Measurements from ENCODE around the gene CA5A. TPM values are rescaled to one million over a fixed set of nuclear protein-coding genes. Genes with fewer than 3 reads are reported as not detected.

Gene CA5A
- total and polyA plus RNA-seq, 2 of the 13 experiments (the other 11 are each of a cell fraction or from before 2014, with no cell fraction given), result 66.8 to 106 TPM

DNA sequence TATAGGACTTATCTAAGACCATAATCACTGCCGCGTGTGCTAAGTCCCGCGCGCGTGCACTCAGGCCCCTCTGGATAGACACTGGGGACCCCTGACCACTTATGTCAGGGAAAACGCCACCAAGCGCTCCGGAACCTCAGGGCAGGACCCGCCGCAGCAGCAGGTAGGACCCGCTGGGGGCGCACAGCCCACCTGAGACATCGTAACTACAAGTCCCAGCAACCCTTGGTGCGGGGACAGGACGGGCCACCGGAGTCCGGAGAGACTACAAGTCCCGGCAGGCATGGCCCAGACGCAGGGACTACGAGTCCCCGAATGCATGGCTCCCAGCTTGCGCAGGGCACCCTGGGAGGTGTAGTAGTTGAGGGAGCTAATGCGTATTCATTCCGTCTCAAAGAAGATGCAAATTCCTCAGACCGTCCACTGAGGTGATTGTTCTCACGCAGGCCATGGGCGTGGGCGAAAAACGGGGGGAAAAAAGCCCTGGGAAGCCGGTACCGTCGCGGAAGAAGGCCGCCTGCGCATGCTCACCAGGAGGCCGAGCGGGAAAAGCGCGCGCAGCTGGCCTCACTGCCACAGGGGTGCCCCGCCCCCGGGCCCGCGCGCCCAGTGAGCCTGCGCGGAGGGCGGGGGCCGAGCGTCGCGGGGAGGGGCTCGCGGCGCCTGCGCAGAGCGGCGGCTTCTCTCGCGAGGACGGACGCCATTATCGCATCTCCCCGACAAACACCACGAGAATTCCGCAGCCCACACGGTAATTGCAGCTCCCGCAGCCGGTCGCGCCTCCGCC is 14.6 kb upstream of the CA5A start, which contains the start of gene BANP (continued):
- peak; percentile 73; the same call in 1 of the 2 replicates for TF ChIP-seq SNAPC4 (CRISPR knock-in tag; IDR thresholded peaks at IDR 0.05)
- TF ChIP-seq FOSL1 (CRISPR knock-in tag; IDR thresholded peaks at IDR 0.05; ENCODE audit: borderline replicate concordance), result 0 out of 2 replicates have a peak, but pooled peaks have one; percentile 21
- no peak; the same call in 1 of the 2 replicates for TF ChIP-seq HHEX (CRISPR knock-in tag; IDR thresholded peaks at IDR 0.05)
- peak; percentile 100 for TF ChIP-seq CREM (IDR thresholded peaks at IDR 0.05)
- no peak; the same call in 1 of the 2 replicates for TF ChIP-seq CREM (CRISPR knock-in tag; IDR thresholded peaks at IDR 0.05)
- no peak for TF ChIP-seq ZNF75D (CRISPR knock-in tag; IDR thresholded peaks at IDR 0.05; ENCODE audit: borderline replicate concordance)
- TF ChIP-seq ZBTB3 (CRISPR knock-in tag; IDR thresholded peaks at IDR 0.05; ENCODE audit: borderline replicate concordance, low read depth), result peak; percentile 27; the same call in 1 of the 2 replicates
- TF ChIP-seq ZNF274 (CRISPR knock-in tag; IDR thresholded peaks at IDR 0.05), result peak; percentile 85
- peak; percentile 75; the same call in 1 of the 2 replicates for TF ChIP-seq DMTF1 (CRISPR knock-in tag; IDR thresholded peaks at IDR 0.05)
- TF ChIP-seq ZFP36L2 (CRISPR knock-in tag; IDR thresholded peaks at IDR 0.05), result 0 out of 2 replicates have a peak, but pooled peaks have one; percentile 48
- no peak; the same call in 1 of the 2 replicates for TF ChIP-seq ZNF552 (CRISPR knock-in tag; IDR thresholded peaks at IDR 0.05; ENCODE audit: borderline replicate concordance)
- TF ChIP-seq HDAC2 (CRISPR knock-in tag; IDR thresholded peaks at IDR 0.05), result peak; percentile 81
- TF ChIP-seq, protein P1, sequence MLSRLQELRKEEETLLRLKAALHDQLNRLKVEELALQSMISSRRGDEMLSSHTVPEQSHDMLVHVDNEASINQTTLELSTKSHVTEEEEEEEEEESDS (CRISPR knock-in tag; IDR thresholded peaks at IDR 0.05; ENCODE audit: borderline replicate concordance), result no peak
- no peak for TF ChIP-seq THAP8 (CRISPR knock-in tag; IDR thresholded peaks at IDR 0.05; ENCODE audit: borderline replicate concordance)
- TF ChIP-seq FOXK2 (IDR thresholded peaks at IDR 0.05), result peak; percentile 20; the same call in 1 of the 2 replicates
- TF ChIP-seq, protein P2, sequence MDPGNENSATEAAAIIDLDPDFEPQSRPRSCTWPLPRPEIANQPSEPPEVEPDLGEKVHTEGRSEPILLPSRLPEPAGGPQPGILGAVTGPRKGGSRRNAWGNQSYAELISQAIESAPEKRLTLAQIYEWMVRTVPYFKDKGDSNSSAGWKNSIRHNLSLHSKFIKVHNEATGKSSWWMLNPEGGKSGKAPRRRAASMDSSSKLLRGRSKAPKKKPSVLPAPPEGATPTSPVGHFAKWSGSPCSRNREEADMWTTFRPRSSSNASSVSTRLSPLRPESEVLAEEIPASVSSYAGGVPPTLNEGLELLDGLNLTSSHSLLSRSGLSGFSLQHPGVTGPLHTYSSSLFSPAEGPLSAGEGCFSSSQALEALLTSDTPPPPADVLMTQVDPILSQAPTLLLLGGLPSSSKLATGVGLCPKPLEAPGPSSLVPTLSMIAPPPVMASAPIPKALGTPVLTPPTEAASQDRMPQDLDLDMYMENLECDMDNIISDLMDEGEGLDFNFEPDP (CRISPR knock-in tag; conservative IDR thresholded peaks at IDR 0.05), result no peak
- peak; percentile 70; the same call in 1 of the 2 replicates for TF ChIP-seq ZNF766 (CRISPR knock-in tag; IDR thresholded peaks at IDR 0.05; ENCODE audit: borderline replicate concordance)
